IPS-18c (cell line): ENCODE measurements around the gene ORC2.
"Not testable (repeated sequence)": the region's sequence is repeated elsewhere in the genome, so short reads cannot be mapped to it uniquely, and the experiment has no call there.

ENCODE experiments used
- H3K4me3 ChIP-seq: 2 replicates; pipeline ENCODE4 v1.7.0; 2013; ENCODE audit warnings: low read depth, mild to moderate bottlenecking, low read length, moderate library complexity; ENCODE audit not compliant: insufficient read depth
- H3K9me3 ChIP-seq: one replicate; pipeline ENCODE4 v1.6.1; 2013; ENCODE audit warnings: mild to moderate bottlenecking, low read length, moderate library complexity; ENCODE audit not compliant: control insufficient read depth, insufficient read depth

Gene ORC2

GRCh38 chr2:200945395-200945729, 18.1 kb downstream of the ORC2 start:
- Histone ChIP-seq H3K4me3 (no peak overlapping the region), H3K9me3 (no peaks in the 10 kb centered on the region)

- Histone ChIP-seq H3K4me3 (no peak overlapping the region), H3K9me3 (no peaks in the 10 kb centered on the region)
Measured at GRCh38 chr2:200944467-200945394, 18.7 kb downstream of the ORC2 start.

GRCh38 chr2:200943527-200944105, 19.8 kb downstream of the ORC2 start:
- H3K9me3 ChIP-seq, result no peaks in the 10 kb centered on the region
- no peak overlapping the region for H3K4me3 ChIP-seq

GRCh38 chr2:200939832-200940231, 23.6 kb downstream of the ORC2 start:
- Histone ChIP-seq H3K9me3 (no peaks in the 10 kb centered on the region), H3K4me3 (no peak overlapping the region)

- no peak overlapping the region for H3K4me3 ChIP-seq
- no peaks in the 10 kb centered on the region for H3K9me3 ChIP-seq
Measured at GRCh38 chr2:200930947-200931626, 32.4 kb downstream of the ORC2 start.

GRCh38 chr2:200929334-200930249, 33.9 kb downstream of the ORC2 start:
- no peaks in the 10 kb centered on the region for H3K9me3 ChIP-seq
- H3K4me3 ChIP-seq, result no peak overlapping the region

GRCh38 chr2:200922439-200922838, 41.0 kb downstream of the ORC2 start:
- H3K4me3 ChIP-seq, result no peak overlapping the region
- H3K9me3 ChIP-seq, result no peaks in the 10 kb centered on the region

- no peak overlapping the region for H3K4me3 ChIP-seq
- H3K9me3 ChIP-seq, result no peaks in the 10 kb centered on the region
Measured at GRCh38 chr2:200913654-200914053, 49.8 kb downstream of the ORC2 start.

- no peak overlapping the region for H3K4me3 ChIP-seq
- H3K9me3 ChIP-seq, result no peaks in the 10 kb centered on the region
Measured at GRCh38 chr2:200909958-200910357, 53.5 kb downstream of the ORC2 start.

- Histone ChIP-seq H3K4me3 (no peak overlapping the region), H3K9me3 (no peaks in the 10 kb centered on the region)
Measured at GRCh38 chr2:200905618-200906296, 57.7 kb downstream of the ORC2 start.

- Histone ChIP-seq H3K9me3 (no peaks in the 10 kb centered on the region), H3K4me3 (no peak overlapping the region)
Measured at GRCh38 chr2:200901459-200902072, 61.9 kb downstream of the ORC2 start.

- no peak overlapping the region for H3K4me3 ChIP-seq
- no peaks in the 10 kb centered on the region for H3K9me3 ChIP-seq
Measured at GRCh38 chr2:200899482-200899881, 64.0 kb downstream of the ORC2 start.

GRCh38 chr2:200888704-200889625, 74.5 kb downstream of the ORC2 start, which contains the start of the genes NIF3L1 and PPIL3:
Gene NIF3L1, plus strand, starts transcription at chr2:200889371. Its CDS starts 2,573 bp downstream, at chr2:200891944.
Gene PPIL3, minus strand, starts transcription at chr2:200889077. Its CDS starts 1,462 bp downstream, at chr2:200887615.
- Histone ChIP-seq H3K4me3 (peak within 1 kb of the TSS; percentile 95), H3K9me3 (no peaks in the 10 kb centered on the region)

GRCh38 chr2:200881715-200882249, 81.7 kb downstream of the ORC2 start:
- H3K4me3 ChIP-seq, H3K9me3 ChIP-seq: not testable (repeated sequence)

- H3K4me3 ChIP-seq, result no peak overlapping the region
- H3K9me3 ChIP-seq, result no peaks in the 10 kb centered on the region
Measured at GRCh38 chr2:200878289-200878880, 85.1 kb downstream of the ORC2 start.
